Chondrocyte (in vitro differentiated cells): ENCODE results near the gene SCAPER. TPM values are rescaled to one million over a fixed set of nuclear protein-coding genes. Genes with fewer than 3 reads are reported as not detected.

Experiments
- DNase-seq: peaks from one replicate; pipeline ENCODE4 v3.0.0; 2021; ENCODE audit warnings: mixed read lengths, low spot score
- H3K27ac Mint-ChIP-seq: one replicate; pipeline ENCODE4 v1.8.0; 2021; ENCODE audit warnings: mild to moderate bottlenecking, moderate library complexity, mixed read lengths; ENCODE audit not compliant: unreplicated experiment
- H3K27me3 Mint-ChIP-seq: 2 replicates; pipeline ENCODE4 v1.8.0; 2021; ENCODE audit warnings: low read depth, mixed read lengths
- H3K36me3 Mint-ChIP-seq: 2 replicates; pipeline ENCODE4 v1.8.0; 2021; ENCODE audit warnings: low read depth, mixed read lengths
- H3K4me1 Mint-ChIP-seq: 2 replicates; pipeline ENCODE4 v1.8.0; 2021; ENCODE audit warnings: low read depth, mild to moderate bottlenecking, mixed read lengths
- H3K4me3 Mint-ChIP-seq: one replicate; pipeline ENCODE4 v1.8.0; 2021; ENCODE audit warnings: mild to moderate bottlenecking, moderate library complexity, mixed read lengths; ENCODE audit not compliant: unreplicated experiment
- H3K9me3 Mint-ChIP-seq: 2 replicates; pipeline ENCODE4 v1.8.0; 2021; ENCODE audit warnings: low read depth, mixed read lengths
- CTCF ChIP-seq: fragments of 200-600 bp; sonication (generic); IDR thresholded peaks from 2 replicates; pipeline ENCODE4 v1.5.0; 2021; ENCODE audit warnings: antibody characterized with exemption, mild to moderate bottlenecking, moderate library complexity
- total RNA-seq: library from RNA; stranded (reverse); gene quantifications from 3 replicates; pipeline ENCODE4 v1.2.1, GENCODE V29; 2021

Gene SCAPER
- total RNA-seq, 1 donor from 2014 or later: 17.3 TPM

GRCh38 chr15:76449455-76449854, 455.7 kb downstream of the SCAPER start:
- Mint-ChIP-seq H3K27ac (no peak overlapping the region), H3K4me3 (no peak overlapping the region), H3K4me1 (no peaks in the 10 kb centered on the region), H3K36me3 (no peaks in the 10 kb centered on the region), H3K9me3 (no peaks in the 10 kb centered on the region), H3K27me3 (no peaks in the 10 kb centered on the region)
- no peak for DNase-seq
- no peak for TF ChIP-seq CTCF

GRCh38 chr15:76448755-76449154, 456.4 kb downstream of the SCAPER start:
- Mint-ChIP-seq H3K4me1 (no peaks in the 10 kb centered on the region), H3K27me3 (no peaks in the 10 kb centered on the region), H3K36me3 (no peaks in the 10 kb centered on the region), H3K9me3 (no peaks in the 10 kb centered on the region), H3K27ac (no peak overlapping the region), H3K4me3 (no peak overlapping the region)
- DNase-seq: no peak
- no peak for TF ChIP-seq CTCF

- Mint-ChIP-seq H3K27me3 (no peaks in the 10 kb centered on the region), H3K4me1 (no peaks in the 10 kb centered on the region), H3K36me3 (no peaks in the 10 kb centered on the region), H3K9me3 (no peaks in the 10 kb centered on the region), H3K4me3 (no peak overlapping the region), H3K27ac (no peak overlapping the region)
- no peak for DNase-seq
- no peak for TF ChIP-seq CTCF
These were observed 457.3 kb downstream of the SCAPER start for GRCh38 chr15:76447728-76448441.

GRCh38 chr15:76440441-76440840, 464.7 kb downstream of the SCAPER start:
- TF ChIP-seq CTCF: no peak
- Mint-ChIP-seq H3K4me3 (no peak overlapping the region), H3K9me3 (no peaks in the 10 kb centered on the region), H3K36me3 (no peaks in the 10 kb centered on the region), H3K4me1 (no peaks in the 10 kb centered on the region), H3K27me3 (no peaks in the 10 kb centered on the region), H3K27ac (no peak overlapping the region)
- no peak for DNase-seq

GRCh38 chr15:76439542-76439941, 465.6 kb downstream of the SCAPER start:
- no peak for DNase-seq
- no peaks in the 10 kb centered on the region for H3K9me3 Mint-ChIP-seq
- TF ChIP-seq CTCF: no peak

More at GRCh38 chr15:76439542-76439941, 465.6 kb downstream of the SCAPER start:
- Mint-ChIP-seq H3K4me1 (no peaks in the 10 kb centered on the region), H3K27me3 (no peaks in the 10 kb centered on the region), H3K27ac (no peak overlapping the region), H3K36me3 (no peaks in the 10 kb centered on the region), H3K4me3 (no peak overlapping the region)
